ENCODE results near the gene DYNLT4. TPM values are rescaled to one million over a fixed set of nuclear protein-coding genes. Genes with fewer than 3 reads are reported as not detected.

The DYNLT4 gene
- polyA plus RNA-seq, 1 of the 3 experiments (the other 2 are of a cell fraction) = 0.61 TPM

GRCh38 chr1:44822981-44823451, 15.9 kb upstream of the DYNLT4 start:
- POLR2A ChIA-PET = interaction anchor here (0.6 to 1.1 kb wide), 3 partner anchors 9 to 492 kb away, joined by 3 to 4 read pairs (median 3); no protein-coding TSS in a partner anchor

More at GRCh38 chr1:44822981-44823451, 15.9 kb upstream of the DYNLT4 start:
- H3K79me2 ChIP-seq (ENCODE audit: insufficient read depth) = no peaks in the 10 kb centered on the region
- H3K27me3 ChIP-seq (ENCODE audit: insufficient read depth) = no peaks in the 10 kb centered on the region
- H3K4me2 ChIP-seq = no peak overlapping the region
- TF ChIP-seq REST (IDR thresholded peaks at IDR 0.05; ENCODE audit: low read depth, low read length) (no peak), FOSL2 (IDR thresholded peaks at IDR 0.05; ENCODE audit: borderline replicate concordance, low read depth) (no peak), GATA2 (CRISPR knock-in tag; IDR thresholded peaks at IDR 0.05) (no peak), TCF12 (IDR thresholded peaks at IDR 0.05) (no peak), EZH2phosphoT487 (IDR thresholded peaks at IDR 0.05; ENCODE audit: borderline replicate concordance, low read depth) (no peak), RFX5 (IDR thresholded peaks at IDR 0.05; ENCODE audit: low read length) (no peak), JUND (IDR thresholded peaks at IDR 0.05) (no peak), PBX3 (IDR thresholded peaks at IDR 0.05) (no peak), SIN3A (IDR thresholded peaks at IDR 0.05; ENCODE audit: borderline replicate concordance, low read depth, low read length) (no peak), GABPA (IDR thresholded peaks at IDR 0.05; ENCODE audit: low read depth) (no peak), RXRA (IDR thresholded peaks at IDR 0.05; ENCODE audit: borderline replicate concordance, low read depth) (no peak)
- H2AFZ ChIP-seq (ENCODE audit: low read depth) = no peak overlapping the region
- DNase-seq = no peak
- peaks cover 35% of the 10 kb centered on the region for H3F3A ChIP-seq (replicated peaks; ENCODE audit: insufficient read depth)
- no peak overlapping the region for H3K4me3 ChIP-seq (ENCODE audit: low read depth in 2 of 2, low read length in 1 of 2)
- no peaks in the 10 kb centered on the region for H3K9me2 ChIP-seq
- WGBS (ENCODE audit: low lambda C conversion rate) = 83% methylated on average over 2 of the region's 15 CpGs
- H3K4me1 ChIP-seq (ENCODE audit: control insufficient read depth in 1 of 2, insufficient read depth in 2 of 2, low read depth in 1 of 2, low read length in 1 of 2) = peaks cover 5 to 7% of the 10 kb centered on the region in 2 experiments; a peak in 1 of 4 replicates
- H3K9ac ChIP-seq = no peak overlapping the region
- H3K27ac ChIP-seq (ENCODE audit: low read depth in 2 of 2, low read length in 1 of 2) = no peak overlapping the region
- H3K9me3 ChIP-seq = no peaks in the 10 kb centered on the region
- H4K20me1 ChIP-seq (ENCODE audit: insufficient read depth) = no peaks in the 10 kb centered on the region
- no peaks in the 10 kb centered on the region for H3K36me3 ChIP-seq (replicated peaks in 1 of 2; ENCODE audit: control insufficient read depth in 1 of 2, insufficient read depth in 2 of 2, low read length in 1 of 2)
- CTCF ChIA-PET = interaction anchor here (0.7 to 1.1 kb wide), 2 partner anchors 37 to 95 kb away, joined by 3 read pairs; no protein-coding TSS in a partner anchor
